Right renal cortex interstitium (tissue), 3 donors: ENCODE measurements around the gene ZNF343. TPM values are rescaled to one million over a fixed set of nuclear protein-coding genes. Genes with fewer than 3 reads are reported as not detected.

Experiments
- DNase-seq, 3 donors: peaks; one replicate each; pipeline ENCODE4 v3.0.0-alpha.2; 2013; ENCODE audit warnings: low read depth in 3 of 3, low spot score in 2 of 3
- polyA plus RNA-seq, 3 donors: library from polyadenylated mRNA; unstranded; fragments of 120-200 nt; gene quantifications; one replicate each; pipeline ENCODE4 v1.2.1, GENCODE V29; 2013; ENCODE audit not compliant: insufficient read length in 3 of 3

ZNF343 gene
- polyA plus RNA-seq, 3 donors: 16.3 to 17.4 (median 16.5) TPM

DNA sequence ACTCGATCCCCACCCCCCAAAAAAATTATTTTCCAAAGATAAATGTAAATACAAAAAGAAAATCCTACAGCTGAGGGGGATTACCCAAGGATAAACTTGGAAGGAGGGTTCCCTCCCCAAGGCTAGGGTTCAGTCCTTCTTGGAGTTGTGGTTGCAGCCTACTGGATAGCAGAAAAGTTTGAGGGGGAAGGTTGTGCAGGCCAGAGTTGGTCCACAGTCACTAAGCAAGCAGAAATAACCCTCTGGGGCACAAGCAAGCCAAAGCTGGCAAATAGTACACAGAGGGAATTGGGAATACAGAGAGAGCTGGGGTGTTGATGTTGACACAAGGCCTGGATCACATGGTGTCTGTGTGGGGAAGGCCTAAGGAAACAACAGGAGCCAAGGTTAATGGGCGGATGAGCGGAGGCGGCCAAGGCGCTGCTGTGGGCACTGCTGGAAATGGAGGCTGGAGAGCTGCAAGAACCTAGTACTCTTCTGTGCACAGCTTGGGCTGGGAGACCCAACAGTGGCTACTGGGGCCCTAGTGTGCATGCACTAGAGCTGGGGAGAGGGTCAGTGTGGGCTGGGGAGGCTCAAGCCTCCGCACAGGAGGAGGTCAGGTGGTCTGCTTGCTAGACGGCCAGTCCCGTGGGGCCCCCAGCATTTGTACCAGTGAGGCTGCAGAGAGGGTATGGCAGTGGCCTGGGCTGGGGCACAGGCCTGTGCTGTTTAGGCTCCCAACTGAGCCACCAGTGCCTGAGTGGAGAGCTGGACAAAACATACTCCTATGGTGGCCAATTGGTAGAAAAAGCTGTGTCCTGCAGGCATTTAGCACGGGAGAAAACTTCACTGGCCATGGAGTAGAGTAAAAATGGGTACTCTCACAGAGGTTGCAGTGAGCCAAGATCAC, 32.6 kb downstream of the ZNF343 start:
- no peak for DNase-seq

- no peak for DNase-seq
Observed at GRCh38 chr20:2473516-2473915, 35.2 kb downstream of the ZNF343 start.

GRCh38 chr20:2470423-2471193, 38.1 kb downstream of the ZNF343 start, which contains the start of gene SNRPB:
Gene SNRPB (minus strand): TSS chr20:2470789. CDS start chr20:2470690, 99 bp downstream.
- peak; percentile 92 to 97 (median 96) for DNase-seq

GRCh38 chr20:2469991-2470422, 38.7 kb downstream of the ZNF343 start:
- DNase-seq: peak in 2 of 3 donors; percentile 26 to 31

DNA sequence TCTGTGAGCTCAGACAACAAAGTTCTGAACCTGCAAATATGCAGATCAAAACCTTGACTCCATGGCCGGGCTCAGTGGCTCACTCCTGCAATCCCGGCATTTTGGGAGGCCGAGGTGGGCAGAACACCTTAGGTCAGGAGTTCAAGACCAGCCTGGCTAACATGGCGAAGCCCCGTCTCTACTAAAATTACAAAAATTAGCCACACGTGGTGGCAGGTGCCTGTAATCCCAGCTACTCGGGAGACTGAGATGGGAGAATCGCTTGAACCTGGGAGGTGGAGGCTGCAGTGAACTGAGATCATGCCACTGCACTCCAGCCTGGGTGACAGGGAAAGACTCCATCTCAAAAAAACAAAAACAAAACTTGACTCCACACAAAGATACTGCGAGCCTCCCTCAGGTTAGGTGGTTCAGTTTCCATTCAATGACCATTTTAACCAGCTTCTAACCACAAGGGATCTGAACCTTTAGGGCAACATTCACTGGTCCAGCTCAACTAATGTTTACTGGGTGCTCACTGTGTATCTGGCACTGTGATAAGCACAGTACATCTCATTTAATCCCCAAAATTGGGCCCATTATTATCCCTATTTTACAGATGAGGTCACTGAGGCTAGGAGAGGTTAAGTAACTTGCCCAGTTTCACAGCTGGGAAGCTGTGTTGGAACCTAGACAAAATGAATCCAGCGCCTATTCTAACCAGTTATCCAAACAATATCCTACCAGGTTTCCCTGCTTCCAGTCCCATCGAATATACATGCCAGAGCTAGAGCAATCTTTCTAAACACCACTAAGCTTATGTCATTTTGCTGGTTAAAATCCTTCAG, 39.9 kb downstream of the ZNF343 start:
- DNase-seq: no peak

DNA sequence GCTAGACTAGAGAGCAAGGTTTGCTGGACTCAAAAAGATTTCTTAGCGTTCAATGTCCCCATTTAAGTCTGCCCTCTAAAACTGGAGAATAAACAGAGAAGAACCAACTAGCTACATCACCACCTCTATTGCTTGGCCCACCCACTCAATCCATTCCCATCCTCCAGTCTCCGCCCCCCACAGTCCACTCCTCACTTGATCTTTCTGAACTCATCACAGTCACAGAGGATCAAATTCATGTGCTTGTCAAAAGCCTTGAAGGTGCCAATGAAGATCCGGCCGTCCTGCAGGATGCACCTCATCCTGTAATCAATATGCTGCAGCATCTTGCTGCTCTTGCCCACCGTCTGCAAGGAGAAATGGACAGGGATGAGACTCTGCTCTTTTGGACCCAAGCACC, 41.3 kb downstream of the ZNF343 start:
- DNase-seq: no peak

DNA sequence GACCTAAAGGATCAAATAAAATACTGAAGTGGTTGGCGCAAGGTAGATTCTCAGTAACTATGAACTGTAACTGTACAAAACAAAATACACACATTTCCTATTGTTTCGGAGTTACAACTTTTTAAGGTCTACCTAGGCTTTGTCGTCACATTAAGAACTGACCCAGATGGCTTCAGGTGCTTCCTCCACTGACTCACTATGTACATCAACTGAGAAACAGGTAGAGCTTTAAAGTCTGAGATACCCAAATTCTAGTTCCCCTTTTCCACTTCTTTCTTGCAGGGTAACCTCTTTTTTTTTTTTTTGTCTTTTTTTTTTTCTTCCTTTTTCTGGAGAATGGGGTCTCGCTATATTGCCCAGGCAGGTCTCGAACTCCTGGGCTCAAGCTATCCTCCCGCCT, 43.6 kb downstream of the ZNF343 start:
- DNase-seq: no peak

DNA sequence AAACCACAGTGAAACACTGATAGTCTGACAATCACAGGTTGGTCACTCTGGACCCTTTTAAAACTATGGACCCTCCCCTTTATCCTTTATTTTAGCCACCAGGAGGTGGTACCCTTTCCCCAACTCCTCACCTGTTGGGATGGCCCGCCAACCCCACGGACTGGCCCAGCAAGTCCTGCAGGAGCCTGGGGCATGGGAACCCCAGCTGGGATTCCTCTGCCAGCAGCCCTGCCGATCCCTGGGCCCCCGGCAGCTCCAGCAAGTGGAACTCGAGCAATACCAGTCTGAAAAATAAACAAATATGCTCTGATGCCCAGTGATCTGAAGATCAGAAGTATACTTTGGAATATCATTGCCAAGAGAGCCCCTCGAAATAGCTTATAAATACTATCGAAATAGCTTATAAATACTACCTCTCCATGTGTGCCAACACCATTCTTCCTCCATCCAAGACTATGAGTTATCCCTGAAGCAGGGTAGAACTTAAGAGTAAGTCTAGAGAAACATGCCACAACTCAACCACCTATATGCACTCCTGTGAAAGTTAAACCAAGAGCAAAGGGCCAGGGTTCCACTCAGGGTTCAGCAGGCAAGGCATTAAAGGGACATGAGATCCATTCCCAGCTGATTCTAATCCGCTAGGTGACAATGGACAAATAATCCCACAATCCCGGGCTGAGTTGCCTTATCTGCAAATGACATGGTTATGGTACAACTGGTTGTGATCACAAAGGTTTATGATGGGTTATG, 44.9 kb downstream of the ZNF343 start:
- DNase-seq: no peak

DNA sequence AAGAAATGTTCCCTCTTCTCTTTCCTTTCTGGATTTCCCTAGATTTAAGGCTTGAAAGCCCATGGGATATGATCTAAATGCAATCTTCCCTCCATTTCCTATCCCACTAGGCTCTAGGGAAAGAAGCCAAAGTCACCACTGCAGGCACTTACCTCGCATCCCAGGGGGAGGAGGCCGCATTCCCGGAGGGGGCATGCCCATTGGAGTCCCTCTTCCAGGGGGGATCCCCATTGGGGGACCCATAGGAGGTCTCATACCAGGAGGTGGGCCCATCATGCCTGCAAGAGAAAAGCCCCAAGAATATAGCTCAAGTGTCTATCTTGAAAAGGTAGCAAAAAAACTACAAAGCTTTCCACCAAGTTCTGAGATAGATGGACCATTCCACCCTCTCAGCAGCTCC, 46.2 kb downstream of the ZNF343 start:
- DNase-seq: no peak

DNA sequence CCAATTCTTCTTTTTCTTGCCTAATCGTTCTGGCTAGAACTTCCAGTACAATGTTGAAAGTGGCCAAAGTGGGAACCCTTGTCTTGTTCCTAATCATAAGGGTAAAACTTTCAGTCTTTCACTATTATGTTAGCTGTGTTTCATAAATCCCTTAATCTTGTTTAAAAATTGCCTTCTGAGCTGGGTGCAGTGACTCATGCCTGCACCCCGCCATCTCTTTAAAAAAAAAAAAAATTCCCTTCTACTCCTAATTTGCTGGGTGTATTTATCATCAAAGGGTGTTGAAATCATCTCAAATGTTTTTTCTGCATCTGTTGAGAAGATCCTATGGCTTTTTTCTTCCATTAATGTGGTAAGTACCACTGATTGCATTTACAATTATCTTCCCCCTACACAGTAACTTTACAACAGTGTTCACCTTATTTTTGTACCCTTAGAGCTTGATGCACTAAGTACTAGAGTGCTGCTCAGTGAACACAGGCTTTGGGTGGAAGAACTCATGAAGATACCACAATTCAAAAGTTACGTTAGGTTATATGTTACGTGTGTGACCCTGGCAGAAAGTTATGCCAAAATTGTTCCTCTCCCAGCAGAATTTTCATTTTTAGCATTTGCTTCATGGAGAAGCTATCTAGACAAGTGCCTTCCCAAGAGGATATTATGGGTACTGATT, 47.8 kb downstream of the ZNF343 start:
- DNase-seq: no peak

DNA sequence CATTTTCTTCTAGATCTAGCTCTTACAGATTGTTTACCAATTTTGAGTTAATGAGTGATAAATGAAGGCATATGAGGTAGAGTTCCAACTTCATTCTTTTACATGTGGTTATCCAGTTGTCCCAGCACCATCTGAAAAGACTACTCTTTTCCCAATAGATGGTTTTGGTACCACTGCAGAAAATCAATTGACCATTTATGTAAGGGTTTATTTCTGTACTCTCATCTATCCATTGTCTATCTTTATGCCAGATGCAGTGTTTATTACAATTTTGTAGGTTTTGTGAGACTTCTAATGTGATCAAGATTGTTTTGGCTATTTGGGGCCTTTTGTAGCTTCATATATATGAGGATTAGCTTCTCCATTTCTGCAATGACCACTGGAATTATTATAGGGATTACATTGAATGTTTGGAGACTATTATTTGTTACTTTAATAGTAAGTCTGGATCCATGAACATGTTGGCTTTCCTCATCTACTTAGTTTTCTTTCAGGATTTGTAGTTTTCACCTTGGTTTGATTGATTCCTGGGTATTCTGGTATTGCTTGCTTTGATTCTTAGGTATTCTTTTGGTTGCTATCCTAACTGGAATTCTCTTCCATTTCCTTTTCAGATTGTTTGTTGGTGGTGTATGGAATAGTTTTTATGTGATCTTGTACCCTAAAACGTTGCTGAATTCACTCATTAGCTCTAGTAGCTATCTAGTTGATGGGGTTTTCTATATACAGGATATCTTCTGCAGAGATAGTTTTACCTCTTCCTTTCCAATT, 48.5 kb downstream of the ZNF343 start:
- no peak for DNase-seq

DNA sequence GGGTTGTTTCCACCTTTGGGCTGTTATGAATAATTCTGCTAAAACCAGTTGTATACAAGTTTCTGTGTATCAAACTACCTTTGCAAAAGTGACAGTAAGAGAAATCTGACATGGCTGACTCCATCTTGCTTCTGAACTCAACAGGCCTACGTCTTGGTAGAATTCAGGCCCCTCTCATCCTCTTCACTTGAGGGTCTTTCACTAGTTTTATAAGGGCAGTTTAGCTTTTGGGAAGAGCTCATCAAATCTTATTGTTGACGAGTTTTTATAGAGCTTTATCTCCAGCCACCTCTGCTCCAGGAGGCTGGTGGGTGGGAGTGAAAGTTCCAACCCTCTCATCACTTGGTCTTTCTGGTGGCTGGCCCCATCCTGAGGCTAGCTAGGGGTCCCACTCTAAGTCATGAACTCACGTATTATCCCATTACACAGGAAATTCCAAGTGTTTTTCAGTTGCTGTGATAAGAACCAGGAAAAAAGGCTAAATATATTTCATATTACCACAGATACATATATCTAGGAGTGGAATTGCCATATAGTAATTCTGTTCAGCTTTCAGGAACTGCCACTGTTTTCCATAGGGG, 49.7 kb downstream of the ZNF343 start:
- no peak for DNase-seq

DNA sequence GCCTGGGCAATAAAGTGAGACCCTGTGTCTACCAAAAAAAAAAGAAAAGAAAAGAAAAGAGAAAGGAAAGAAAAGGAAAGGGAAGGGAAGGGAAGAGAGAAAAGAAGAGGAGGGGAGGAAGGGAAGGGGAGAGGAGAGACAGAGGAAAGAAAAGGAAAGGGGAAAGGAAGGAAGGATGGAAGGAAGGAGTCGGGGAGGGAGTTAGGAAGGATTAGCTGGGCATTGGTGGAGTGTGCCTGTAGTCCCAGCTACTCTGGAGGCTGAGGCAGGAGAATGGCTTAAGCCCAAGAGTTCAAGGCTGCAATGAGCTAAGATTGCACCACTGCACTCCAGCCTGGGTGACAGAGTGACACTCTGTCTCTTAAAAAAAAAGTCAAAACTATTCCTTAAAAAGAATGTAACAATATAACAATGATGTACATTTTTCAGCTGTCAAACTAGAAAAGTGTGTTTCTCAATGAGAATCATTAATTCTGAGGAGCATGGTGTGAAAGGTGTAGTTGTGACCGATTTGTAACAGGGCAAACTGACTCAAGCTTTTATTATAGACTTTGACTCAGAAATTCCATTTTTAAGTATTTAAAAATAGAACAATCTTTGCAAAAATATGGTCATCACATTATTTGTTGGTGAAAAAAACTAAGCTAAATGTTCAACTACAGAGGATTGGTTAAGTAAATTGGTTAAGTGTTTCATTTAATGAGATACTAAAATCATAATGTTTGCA, 52.8 kb downstream of the ZNF343 start:
- DNase-seq: no peak

GRCh38 chr20:2453792-2454191, 54.9 kb downstream of the ZNF343 start:
- DNase-seq: no peak

- DNase-seq: peak in 2 of 3 donors; percentile 18 to 56
Observed at GRCh38 chr20:2451939-2452732, 56.6 kb downstream of the ZNF343 start.

GRCh38 chr20:2451422-2451821, 57.3 kb downstream of the ZNF343 start:
- no peak for DNase-seq

GRCh38 chr20:2449386-2449785, 59.3 kb downstream of the ZNF343 start:
- no peak for DNase-seq
